H54 (cell line): ENCODE measurements around the gene RAB42.

Experiments
- DNase-seq: peaks from one replicate; pipeline ENCODE4 v3.0.0; 2011; ENCODE audit warnings: low spot score, mixed read lengths; ENCODE audit not compliant: insufficient read length
- FAIRE-seq: peaks from 3 replicates; lab custom pipeline; 2011; peaks lifted over from hg19 to GRCh38; lab: Jason Lieb, UNC
- POLR2A ChIP-seq: IDR thresholded peaks from 2 replicates; pipeline ENCODE4 v1.6.1; 2011; ENCODE audit warnings: low read depth, mild to moderate bottlenecking, low read length

RAB42 gene

GRCh38 chr1:28601696-28602095 is 9.6 kb downstream of the RAB42 start:
- TF ChIP-seq POLR2A: no peak
- DNase-seq (peak; percentile 74), FAIRE-seq (peak; percentile 68)

DNA sequence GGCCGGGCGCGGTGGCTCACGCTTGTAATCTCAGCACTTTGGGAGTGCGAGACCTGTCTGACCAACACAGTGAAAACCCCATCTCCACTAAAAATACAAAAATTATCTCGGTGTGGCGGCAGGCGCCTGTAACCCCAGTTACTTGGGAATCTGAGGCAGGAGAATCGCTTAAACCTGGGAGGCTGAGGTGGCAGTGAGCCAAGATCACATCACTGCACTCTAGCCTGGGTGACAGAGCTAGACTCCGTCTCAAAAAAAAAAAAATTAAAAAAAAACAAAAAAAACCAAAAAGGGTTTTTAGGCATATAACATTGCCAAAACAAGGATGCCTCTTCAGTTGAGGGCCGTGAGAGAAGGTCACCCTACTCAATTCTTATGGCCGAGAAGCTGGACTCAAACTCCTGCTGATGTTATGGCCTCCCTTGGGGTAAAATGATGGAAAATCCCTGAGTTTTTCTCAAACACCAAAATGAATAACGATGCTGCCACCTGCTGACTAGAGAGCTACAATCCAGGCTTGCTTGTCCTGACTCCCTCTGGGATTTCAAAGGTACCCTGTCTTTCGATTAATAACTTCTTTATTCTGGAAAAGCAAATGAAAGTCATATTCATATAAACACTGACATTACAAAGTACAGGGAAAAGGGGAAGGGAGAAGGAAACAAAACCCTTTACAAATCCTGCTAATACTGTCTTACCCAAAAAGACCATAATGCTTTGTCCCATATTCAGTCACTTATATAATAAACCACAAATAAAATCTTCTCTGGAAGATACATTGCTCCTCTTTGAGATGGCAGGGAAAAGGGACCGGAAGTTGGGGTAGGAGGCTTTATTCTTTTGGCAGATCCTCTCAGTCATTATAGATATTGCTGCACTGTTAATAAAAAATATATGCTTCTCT is 10.7 kb downstream of the RAB42 start:
- TF ChIP-seq POLR2A: no peak
- no peak for DNase-seq
- FAIRE-seq: peak; percentile 45

GRCh38 chr1:28604411-28604810 is 12.3 kb downstream of the RAB42 start:
- DNase-seq (no peak), FAIRE-seq (no peak)
- no peak for TF ChIP-seq POLR2A

DNA sequence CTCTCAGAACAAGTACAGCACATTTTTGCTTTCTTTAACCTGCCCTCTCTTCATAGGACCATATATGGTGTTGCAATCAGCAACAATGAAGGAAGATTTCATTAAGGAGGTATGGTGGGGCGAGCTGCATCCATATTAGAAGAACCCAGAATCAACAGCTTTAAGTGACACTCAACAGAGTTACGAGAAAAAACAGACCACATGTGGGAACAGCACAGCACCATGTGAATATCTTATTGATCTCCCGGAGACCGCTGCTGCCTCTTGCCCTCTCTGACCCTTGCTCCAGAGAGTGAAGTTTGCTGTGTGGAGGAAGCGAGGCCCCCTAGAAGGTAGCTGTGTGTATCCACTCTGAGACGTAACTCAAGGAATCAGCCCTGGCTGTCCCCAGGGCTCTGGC is 12.9 kb downstream of the RAB42 start:
- TF ChIP-seq POLR2A: no peak
- DNase-seq: no peak
- no peak for FAIRE-seq

GRCh38 chr1:28606771-28607170 is 14.7 kb downstream of the RAB42 start:
- TF ChIP-seq POLR2A: no peak
- DNase-seq: no peak
- FAIRE-seq: no peak

- TF ChIP-seq POLR2A: no peak
- no peak for DNase-seq
- FAIRE-seq: no peak
These were observed 21.1 kb downstream of the RAB42 start for GRCh38 chr1:28613175-28613574.

DNA sequence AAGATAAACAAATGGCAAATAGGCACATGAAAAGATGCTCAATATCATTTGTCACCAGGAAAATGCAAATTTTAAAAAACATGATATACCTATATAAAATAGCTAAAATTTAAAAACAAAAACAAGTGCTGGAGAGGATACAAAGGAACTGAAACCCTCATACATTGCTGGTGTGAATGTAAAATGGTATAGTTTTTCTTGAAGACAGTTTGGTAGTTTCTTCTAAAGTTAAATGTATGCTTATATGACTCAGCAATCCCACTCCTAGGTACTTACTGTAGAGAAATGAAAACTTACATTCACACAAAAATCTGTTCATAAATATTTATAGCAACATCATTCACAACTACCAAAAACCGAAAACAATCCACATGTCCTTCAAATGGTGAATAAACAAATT is 39.6 kb downstream of the RAB42 start:
- TF ChIP-seq POLR2A: no peak
- FAIRE-seq: no peak
- DNase-seq: no peak

DNA sequence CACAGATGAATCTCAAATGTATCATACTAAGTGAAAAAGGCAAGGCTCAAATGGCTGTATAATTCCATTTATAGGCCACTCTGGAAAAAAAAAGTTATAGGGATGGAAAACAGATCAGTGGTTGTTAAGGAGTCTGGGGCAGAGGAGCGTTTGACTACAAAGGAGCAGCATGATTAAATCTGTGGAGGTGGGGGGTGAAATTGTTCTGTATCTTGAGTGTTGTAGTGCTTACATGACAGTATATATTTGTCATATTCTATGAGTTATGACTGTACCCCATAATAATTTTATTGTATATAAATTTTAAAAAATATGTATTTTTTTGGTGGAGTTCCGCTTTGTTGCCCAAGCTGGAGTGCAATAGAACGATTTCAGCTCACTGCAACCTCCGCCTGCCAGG is 40.5 kb downstream of the RAB42 start:
- FAIRE-seq: no peak
- no peak for DNase-seq
- TF ChIP-seq POLR2A: no peak

DNA sequence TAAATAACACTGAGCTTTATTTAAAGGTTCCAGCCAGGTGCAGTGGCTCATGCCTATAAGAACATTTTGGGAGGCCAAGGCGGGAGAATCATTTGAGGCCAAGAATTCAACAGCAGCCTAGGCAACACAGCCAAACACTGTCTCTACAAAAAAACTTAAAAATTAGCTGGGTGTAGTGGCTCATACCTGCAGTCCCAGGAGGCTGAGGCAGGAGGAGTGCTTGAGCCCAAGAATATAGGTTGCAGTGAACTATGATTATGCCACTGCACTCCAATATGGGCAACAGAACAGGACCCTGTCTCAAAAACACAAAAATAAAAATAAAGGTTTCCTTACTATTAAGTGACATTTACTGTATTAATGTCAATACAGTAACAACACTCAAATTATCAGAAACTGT is 48.7 kb downstream of the RAB42 start:
- no peak for DNase-seq
- no peak for TF ChIP-seq POLR2A
- no peak for FAIRE-seq

- FAIRE-seq (no peak), DNase-seq (no peak)
- no peak for TF ChIP-seq POLR2A
These were observed 50.2 kb downstream of the RAB42 start for GRCh38 chr1:28642056-28642846.

GRCh38 chr1:28642847-28643635 is 51.0 kb downstream of the RAB42 start, which contains the start of gene TAF12:
Gene TAF12, minus strand, starts transcription at chr1:28643067. Its CDS starts 20,986 bp downstream, at chr1:28622081.
- peak; percentile 97 for TF ChIP-seq POLR2A
- FAIRE-seq (peak; percentile 62), DNase-seq (peak; percentile 55)

GRCh38 chr1:28644494-28644893 is 52.4 kb downstream of the RAB42 start:
- FAIRE-seq (no peak), DNase-seq (no peak)
- TF ChIP-seq POLR2A: no peak
